T-helper 9 cell (primary cell): Measurements from ENCODE around the gene UNC93B1.

Experiments used
- DNase-seq: peaks from one replicate; pipeline ENCODE4 v3.0.0-alpha.2; 2020

UNC93B1 gene

DNA sequence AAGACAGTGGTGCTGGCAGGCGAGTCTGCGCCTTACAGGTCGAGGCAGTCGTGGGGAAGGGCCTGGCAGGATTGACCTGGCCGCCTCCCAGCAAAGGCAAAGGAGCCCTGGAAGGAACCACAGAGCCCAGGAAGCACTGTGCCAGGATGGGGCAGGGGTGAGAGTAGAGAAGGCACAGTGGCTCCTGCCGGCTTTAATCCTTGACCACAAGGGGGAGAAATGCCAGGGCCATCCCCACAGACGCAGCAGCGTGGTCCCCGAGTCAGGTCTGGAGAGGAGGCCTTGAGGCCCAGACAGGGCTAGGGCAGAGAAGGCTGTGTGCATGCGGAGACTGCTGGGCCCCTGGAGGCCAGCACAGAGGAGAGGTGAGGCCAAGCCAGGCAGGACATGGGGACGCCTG is 16.7 kb upstream of the UNC93B1 start:
- no peak for DNase-seq

GRCh38 chr11:68019486-68019885 is 15.6 kb upstream of the UNC93B1 start:
- DNase-seq: no peak

DNA sequence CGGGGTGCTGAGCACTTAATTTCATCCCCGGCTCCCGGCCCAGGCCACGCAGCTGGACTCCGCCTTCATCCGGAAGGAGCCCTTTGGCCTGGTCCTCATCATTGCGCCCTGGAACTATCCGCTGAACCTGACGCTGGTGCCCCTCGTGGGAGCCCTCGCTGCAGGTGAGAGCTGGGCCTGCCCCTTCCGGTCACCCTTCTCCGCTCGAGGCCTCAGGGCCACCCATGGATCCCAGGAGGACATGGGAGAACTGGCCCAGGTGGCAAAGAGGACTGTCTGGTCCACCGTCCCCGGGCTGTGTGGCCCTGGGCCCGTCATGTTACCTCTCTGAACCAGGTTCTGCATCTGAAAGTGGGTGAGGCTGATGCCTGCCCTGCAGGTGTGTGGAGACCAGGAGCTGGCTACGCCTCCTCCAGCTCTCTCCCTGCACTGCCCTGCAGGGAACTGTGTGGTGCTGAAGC is 14.9 kb upstream of the UNC93B1 start:
- DNase-seq: no peak

DNA sequence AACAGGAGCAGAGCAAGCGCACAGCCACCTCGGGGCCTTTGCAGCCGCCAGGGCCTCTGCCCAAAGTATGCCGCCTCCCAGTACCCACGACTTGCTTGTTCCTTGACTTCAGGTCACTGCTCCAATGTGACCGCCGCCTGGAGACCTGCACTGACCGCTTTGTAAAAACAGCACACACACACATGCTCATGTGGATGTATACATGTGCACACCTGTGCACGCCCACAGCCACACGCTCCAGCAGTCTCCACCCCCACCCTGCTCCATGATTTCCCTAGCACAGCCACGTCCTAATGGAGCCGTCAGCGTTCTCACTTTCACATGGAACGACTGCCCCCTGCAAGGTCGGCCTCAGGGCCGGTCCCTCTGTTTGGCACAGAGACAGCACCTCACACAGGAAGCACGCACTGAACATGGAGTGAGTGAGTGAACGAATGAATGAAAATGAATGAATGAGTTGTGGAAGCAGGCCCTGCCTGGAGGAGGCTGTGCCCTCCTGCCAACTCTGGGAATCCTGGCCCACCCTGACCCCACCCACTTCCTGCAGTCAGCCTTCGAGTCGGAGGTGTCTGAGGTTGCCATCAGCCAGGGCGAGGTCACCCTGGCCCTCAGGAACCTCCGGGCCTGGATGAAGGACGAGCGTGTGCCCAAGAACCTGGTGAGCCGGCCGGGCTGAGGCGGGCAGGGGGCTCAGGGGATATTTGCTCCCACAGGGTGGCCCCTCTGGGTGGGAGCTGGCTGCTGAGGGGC is 14.3 kb upstream of the UNC93B1 start:
- DNase-seq: no peak

- no peak for DNase-seq
Observed at GRCh38 chr11:68016904-68017817, 13.3 kb upstream of the UNC93B1 start.

GRCh38 chr11:68016161-68016903 is 12.4 kb upstream of the UNC93B1 start:
- no peak for DNase-seq

GRCh38 chr11:68015467-68015866 is 11.6 kb upstream of the UNC93B1 start:
- no peak for DNase-seq

- DNase-seq: no peak
Observed at GRCh38 chr11:68014947-68015447, 11.1 kb upstream of the UNC93B1 start.

DNA sequence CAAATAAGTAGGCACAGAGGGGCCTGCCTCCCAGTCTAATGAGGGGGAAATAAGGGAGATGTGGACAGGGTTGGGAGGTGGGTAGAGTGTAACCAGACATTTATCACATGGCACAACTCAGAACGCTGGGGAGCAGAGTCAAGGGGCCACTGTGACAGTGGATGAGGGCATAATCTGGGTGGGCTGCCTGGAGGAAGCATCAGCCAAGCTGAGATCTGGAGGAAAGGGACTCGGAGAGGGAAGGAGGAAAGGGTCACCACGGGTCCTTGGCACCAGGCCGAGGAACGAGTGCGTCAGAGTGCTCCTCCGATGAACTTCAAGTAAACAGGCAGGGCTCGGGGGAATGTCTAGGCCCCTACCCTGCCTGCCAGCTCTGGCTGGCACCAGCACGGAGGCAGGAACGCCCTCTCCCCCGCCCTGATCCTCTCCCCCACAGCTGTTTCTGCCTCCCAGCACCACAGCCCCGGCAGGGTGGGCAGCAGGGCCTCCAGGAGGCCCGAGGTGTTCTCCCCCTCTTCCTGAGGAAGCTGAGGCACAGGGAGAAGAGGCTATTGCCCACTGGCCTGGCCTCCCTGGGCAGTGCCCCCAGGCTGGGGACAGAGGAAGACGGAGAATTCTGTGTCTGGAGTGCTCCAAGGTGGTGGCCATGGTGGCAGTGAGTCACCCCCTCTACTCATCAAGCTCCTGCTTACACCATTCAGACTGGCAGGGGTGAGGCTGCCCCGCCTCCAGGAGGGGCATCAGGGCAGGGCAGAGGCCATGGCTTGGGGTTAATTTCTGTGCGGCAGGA is 10.5 kb upstream of the UNC93B1 start:
- DNase-seq: no peak

GRCh38 chr11:68013611-68014156 is 9.8 kb upstream of the UNC93B1 start:
- no peak for DNase-seq

DNA sequence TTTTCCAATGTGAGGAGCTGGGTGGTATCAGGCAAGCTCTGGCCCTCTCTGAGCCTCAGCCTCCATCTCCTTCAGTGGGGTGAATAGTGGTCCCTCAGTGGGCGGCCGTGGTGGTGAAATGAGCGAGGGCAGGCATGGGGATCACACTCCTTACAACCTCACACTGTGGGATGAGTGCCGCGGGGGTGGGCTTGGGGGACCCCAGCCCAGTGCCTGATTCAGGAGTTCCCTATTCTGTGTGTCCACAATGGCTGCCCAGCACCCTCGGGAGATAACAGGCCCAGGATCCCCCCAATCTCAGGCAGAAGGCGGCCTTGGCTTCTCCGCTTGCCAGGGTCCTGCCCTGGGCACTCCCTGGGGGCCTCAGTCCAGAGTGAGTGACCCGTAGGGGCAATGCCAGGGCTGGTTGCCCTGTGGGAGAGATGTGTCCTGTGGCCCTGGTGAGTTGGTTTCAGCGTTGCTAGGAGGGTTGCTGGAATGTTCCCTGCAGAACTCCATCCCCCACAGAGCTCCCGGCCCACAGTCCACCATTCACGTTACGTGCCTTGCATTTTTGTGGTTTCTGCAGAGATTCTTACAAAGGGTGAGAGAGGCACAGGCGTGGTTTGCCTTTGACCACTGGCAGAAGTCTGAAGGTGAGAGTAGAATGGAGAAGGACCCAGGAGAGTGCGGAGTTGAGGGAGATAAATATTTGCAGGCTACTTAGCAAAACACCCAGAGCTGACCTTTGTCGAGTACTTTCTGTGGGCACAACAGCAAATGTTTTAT is 9.1 kb upstream of the UNC93B1 start:
- no peak for DNase-seq

- DNase-seq: no peak
Observed at GRCh38 chr11:68012044-68012842, 8.3 kb upstream of the UNC93B1 start.

- DNase-seq: no peak
Observed at GRCh38 chr11:68011051-68011943, 7.4 kb upstream of the UNC93B1 start.

DNA sequence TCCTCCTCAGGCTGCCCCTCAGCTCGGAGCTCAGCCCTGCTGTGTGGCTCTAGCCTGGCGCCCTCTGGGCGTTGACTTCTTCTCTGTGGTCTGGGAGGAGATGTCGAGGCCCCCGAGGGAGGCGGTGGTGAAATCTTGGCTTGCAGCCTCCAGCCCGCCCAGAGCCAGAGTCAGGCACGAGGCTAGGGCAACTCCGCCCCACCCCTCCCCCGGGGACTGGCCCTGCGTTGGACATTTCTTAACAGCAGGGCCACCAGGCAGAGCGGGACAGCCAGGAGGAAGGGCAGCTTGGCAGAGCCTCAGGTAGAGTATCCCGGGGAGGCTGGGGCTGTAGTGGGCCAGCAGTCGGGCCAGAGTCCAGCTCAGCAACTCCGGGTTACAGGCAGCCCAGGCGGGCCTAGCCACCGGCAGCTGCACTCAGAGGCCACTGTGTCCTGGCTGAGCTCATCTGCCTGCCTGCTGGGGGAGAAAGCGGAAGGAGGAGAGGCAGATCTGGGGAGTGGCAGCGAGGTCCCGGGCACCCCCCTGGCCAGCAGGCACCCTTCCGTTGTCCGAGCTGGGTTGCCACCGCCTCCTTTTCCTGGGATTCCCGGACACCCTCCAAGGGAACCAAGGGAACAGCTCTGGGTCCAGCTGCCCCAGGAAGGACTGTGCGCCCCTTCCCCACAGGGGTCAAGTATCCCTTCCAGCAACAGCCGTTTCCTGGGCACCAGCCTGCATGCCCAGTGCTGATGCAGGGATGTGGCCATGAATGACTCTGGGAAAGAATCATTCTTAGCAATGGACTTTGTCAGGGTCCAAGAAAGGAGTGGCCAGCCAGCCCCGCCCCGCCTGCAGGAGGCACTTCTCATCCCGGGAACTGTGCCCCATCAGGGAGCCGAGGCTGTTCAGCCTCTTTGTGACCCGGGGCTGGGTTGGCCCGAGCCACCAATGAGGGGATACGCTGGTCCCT is 6.5 kb upstream of the UNC93B1 start, which contains the start of gene ALDH3B1:
Gene ALDH3B1, plus strand, starts transcription at position 238 of the 952 bp plus-strand sequence. CDS start 4,971 bp downstream, outside the sequence.
- DNase-seq: no peak

GRCh38 chr11:68009391-68010089 is 5.6 kb upstream of the UNC93B1 start:
- DNase-seq: no peak

- DNase-seq: no peak
Observed at GRCh38 chr11:68008381-68009337, 4.8 kb upstream of the UNC93B1 start.
